DMS53 treated with DMSO at 0.1 percent for 48 hours (cell line): ENCODE measurements around the gene CEP131.

ENCODE experiments used
- DNase-seq: peaks from one replicate; lab custom pipeline; 2025; ENCODE audit not compliant: unreplicated experiment; lab: John Stamatoyannopoulos, UW

CEP131 gene

GRCh38 chr17:81251709-81252301, 29.0 kb upstream of the CEP131 start:
- DNase-seq: no peak

- DNase-seq: no peak
Measured at GRCh38 chr17:81251094-81251708, 28.4 kb upstream of the CEP131 start.

GRCh38 chr17:81250286-81251093, 27.7 kb upstream of the CEP131 start:
- no peak for DNase-seq

GRCh38 chr17:81249223-81250040, 26.7 kb upstream of the CEP131 start:
- DNase-seq: no peak

- no peak for DNase-seq
Measured at GRCh38 chr17:81248649-81249048, 25.9 kb upstream of the CEP131 start.

GRCh38 chr17:81247339-81247990, 24.7 kb upstream of the CEP131 start:
- DNase-seq: no peak

GRCh38 chr17:81246679-81247338, 24.0 kb upstream of the CEP131 start:
- DNase-seq: no peak

GRCh38 chr17:81246343-81246670, 23.5 kb upstream of the CEP131 start:
- no peak for DNase-seq

- no peak for DNase-seq
Measured at GRCh38 chr17:81245665-81246342, 23.0 kb upstream of the CEP131 start.

- no peak for DNase-seq
Measured at GRCh38 chr17:81245024-81245664, 22.4 kb upstream of the CEP131 start.

- DNase-seq: no peak
Measured at GRCh38 chr17:81244358-81245023, 21.7 kb upstream of the CEP131 start.

- DNase-seq: no peak
Measured at GRCh38 chr17:81243333-81243664, 20.5 kb upstream of the CEP131 start.

GRCh38 chr17:81242421-81243332, 19.9 kb upstream of the CEP131 start:
- DNase-seq: no peak

- peak; percentile 11 for DNase-seq
Measured at GRCh38 chr17:81241648-81242420, 19.1 kb upstream of the CEP131 start.

GRCh38 chr17:81241203-81241602, 18.4 kb upstream of the CEP131 start:
- DNase-seq: no peak

GRCh38 chr17:81240761-81241160, 18.0 kb upstream of the CEP131 start:
- no peak for DNase-seq
